HEK293T (cell line): Measurements from ENCODE around the gene CAMK1D.

ENCODE experiments used
- ARNT ChIP-seq: fragments of 450-650 bp; IDR thresholded peaks from 2 replicates; pipeline ENCODE4 v1.6.1; 2017; ENCODE audit warnings: mild to moderate bottlenecking
- BHLHE40 ChIP-seq: fragments of 450-650 bp; IDR thresholded peaks from 2 replicates; pipeline ENCODE4 v1.6.1; 2016; ENCODE audit warnings: mild to moderate bottlenecking, moderate library complexity, borderline replicate concordance
- CTBP1 ChIP-seq: fragments of 450-650 bp; IDR thresholded peaks from 2 replicates; pipeline ENCODE4 v1.6.1; 2016; ENCODE audit warnings: borderline replicate concordance
- ELF4 ChIP-seq: fragments of 450-650 bp; IDR thresholded peaks from 2 replicates; pipeline ENCODE4 v1.6.1; 2017; ENCODE audit warnings: antibody characterized with exemption
- FOXA1 ChIP-seq: fragments of 450-650 bp; IDR thresholded peaks from 2 replicates; pipeline ENCODE4 v1.6.1; 2016; ENCODE audit warnings: mild to moderate bottlenecking
- FOXK2 ChIP-seq: fragments of 450-650 bp; IDR thresholded peaks from 2 replicates; pipeline ENCODE4 v1.6.1; 2016; ENCODE audit warnings: mild to moderate bottlenecking
- FOXM1 ChIP-seq: fragments of 450-650 bp; IDR thresholded peaks from 2 replicates; pipeline ENCODE4 v1.6.1; 2017; ENCODE audit warnings: mild to moderate bottlenecking, borderline replicate concordance
- L3MBTL2 ChIP-seq: fragments of 450-650 bp; conservative IDR thresholded peaks from 2 replicates; pipeline ENCODE4 v1.6.1; 2016; ENCODE audit warnings: mild to moderate bottlenecking
- LEF1 ChIP-seq: fragments of 450-650 bp; IDR thresholded peaks from 2 replicates; pipeline ENCODE4 v1.6.1; 2017; ENCODE audit warnings: mild to moderate bottlenecking, borderline replicate concordance
- PKNOX1 ChIP-seq: fragments of 450-650 bp; IDR thresholded peaks from 2 replicates; pipeline ENCODE4 v1.6.1; 2016
- SP1 ChIP-seq: fragments of 450-650 bp; IDR thresholded peaks from 2 replicates; pipeline ENCODE4 v1.6.1; 2017
- SUZ12 ChIP-seq: fragments of 450-650 bp; IDR thresholded peaks from 2 replicates; pipeline ENCODE4 v1.6.1; 2016; ENCODE audit warnings: mild to moderate bottlenecking

- TF ChIP-seq BHLHE40 (no peak), ELF4 (no peak), SP1 (no peak), L3MBTL2 (no peak), PKNOX1 (no peak), CTBP1 (no peak), LEF1 (no peak), FOXM1 (no peak), FOXK2 (no peak), SUZ12 (no peak), ARNT (no peak), FOXA1 (no peak)
Measured at GRCh38 chr10:12638781-12639180, 289.4 kb downstream of the CAMK1D start.
